Measurements from ENCODE around the gene ST6GALNAC1.

Gene ST6GALNAC1, protein sequence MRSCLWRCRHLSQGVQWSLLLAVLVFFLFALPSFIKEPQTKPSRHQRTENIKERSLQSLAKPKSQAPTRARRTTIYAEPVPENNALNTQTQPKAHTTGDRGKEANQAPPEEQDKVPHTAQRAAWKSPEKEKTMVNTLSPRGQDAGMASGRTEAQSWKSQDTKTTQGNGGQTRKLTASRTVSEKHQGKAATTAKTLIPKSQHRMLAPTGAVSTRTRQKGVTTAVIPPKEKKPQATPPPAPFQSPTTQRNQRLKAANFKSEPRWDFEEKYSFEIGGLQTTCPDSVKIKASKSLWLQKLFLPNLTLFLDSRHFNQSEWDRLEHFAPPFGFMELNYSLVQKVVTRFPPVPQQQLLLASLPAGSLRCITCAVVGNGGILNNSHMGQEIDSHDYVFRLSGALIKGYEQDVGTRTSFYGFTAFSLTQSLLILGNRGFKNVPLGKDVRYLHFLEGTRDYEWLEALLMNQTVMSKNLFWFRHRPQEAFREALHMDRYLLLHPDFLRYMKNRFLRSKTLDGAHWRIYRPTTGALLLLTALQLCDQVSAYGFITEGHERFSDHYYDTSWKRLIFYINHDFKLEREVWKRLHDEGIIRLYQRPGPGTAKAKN

DNA sequence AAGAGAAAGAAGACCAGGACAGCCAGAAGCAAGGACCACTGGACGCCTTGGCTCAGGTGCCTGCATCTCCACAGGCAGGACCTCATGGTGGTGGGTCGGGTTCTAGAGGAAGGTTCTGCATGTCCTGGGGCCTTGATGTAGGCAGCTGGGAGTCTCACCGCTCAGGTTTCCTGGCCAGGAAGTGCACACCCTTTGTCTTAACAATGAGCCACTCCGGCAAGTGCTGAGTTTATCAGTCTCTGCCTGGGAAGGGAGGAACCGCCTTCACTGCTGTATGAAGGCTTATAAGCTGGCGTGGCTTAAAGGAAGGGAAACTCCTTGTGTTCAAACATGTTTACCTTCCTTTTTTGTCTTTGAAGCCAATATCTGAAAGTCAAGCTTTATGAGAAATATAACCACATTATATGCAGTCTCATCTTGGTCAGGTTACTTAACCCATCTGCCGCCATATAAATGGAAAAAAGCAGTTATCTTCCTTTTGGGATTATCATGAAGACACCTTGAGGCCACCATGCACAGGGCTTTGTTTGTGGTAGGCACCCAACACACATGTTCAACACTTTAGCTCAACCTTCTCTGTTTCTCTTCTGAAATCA, at the start of gene ST6GALNAC1:
Gene ST6GALNAC1, minus strand, starts transcription at position 205 of the 596 bp plus-strand sequence. Its CDS starts 119 bp downstream, at position 86.
- no peak for DNase-seq (ENCODE audit: low read depth)

DNA sequence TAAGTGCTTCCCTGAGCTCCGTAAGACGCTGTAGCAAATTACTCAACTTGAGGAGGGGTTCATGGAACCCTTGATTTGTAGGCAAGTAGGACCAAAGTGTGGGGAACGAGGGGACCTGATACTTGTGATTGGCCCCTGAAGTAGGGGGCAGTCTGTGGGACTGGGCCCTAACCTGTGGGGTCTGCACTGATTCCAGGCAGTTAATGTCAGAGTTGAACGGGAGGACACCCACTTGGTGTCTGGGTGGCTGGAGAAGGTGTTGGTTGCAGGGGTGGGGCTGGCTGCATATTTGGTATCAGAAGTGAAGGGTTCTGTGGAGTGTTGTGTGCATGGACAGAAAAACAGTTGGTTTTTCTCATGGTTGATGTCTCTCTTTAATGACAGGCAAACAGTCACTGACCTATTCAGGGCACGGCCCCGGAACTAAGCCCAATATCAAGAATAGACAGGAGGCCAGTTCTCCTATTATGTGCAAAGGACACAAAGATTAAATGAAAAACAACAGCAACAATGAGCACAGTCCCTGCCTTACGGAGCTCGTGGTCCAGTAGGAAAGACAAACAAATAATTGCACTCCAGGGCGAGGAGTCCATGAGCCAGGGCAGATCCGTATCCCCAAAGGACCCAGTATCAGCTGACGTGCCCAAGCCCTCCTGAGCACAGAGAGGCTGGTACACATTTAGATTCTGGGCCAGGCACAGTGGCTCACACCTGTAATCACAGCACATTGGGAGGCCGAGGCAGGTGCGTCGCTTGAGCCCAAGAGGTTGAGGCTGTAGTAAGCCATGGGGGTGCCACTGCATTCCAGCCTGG, 48.0 kb upstream of the ST6GALNAC1 start:
- no peak for DNase-seq (ENCODE audit: low read depth)

- DNase-seq (ENCODE audit: low read depth): no peak
Observed at GRCh38 chr17:76690596-76691280, 47.2 kb upstream of the ST6GALNAC1 start.

DNA sequence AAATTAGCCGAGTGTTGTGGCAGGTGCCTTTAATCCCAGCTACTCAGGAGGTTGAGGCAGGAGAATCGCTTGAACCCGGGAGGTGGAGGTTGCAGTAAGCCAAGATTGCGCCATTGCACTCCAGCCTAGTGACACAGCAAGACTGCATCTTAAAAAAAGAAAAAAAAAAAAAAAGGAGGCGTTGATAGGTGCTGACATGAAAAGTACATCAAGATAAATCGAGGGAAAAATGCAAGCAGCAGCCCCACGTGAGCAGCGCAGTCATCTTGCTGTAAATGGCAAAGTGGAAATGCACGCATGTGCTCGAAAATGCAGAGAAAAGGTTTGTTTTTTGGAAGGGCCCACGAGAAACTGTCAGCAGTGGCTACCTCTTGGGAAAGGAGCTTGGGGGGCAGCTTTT, 46.3 kb upstream of the ST6GALNAC1 start:
- DNase-seq (ENCODE audit: low read depth): no peak

DNA sequence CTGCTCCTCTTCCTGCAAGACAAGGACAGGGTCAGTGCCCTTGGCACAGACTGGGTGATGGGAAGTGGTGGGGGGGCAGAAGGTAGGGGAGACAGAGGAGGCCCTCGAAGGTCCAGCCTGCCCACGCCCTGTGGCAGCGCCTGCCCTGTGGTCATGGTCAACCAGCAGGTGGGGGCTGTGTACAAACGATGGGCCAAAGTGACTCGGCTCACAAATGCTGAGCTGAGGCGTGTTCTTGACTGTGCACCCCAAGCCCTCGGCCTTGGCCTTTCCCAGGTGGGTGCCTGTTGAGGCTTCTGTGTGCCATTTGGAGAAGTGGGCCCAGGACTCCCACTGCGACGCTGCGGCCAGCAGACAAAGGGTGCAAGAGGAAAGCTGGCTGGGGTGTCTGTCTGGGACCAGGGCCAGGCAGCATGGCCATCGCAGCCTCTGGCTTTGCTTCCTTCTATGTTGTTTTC, 44.6 kb upstream of the ST6GALNAC1 start:
- no peak for DNase-seq (ENCODE audit: low read depth)

DNA sequence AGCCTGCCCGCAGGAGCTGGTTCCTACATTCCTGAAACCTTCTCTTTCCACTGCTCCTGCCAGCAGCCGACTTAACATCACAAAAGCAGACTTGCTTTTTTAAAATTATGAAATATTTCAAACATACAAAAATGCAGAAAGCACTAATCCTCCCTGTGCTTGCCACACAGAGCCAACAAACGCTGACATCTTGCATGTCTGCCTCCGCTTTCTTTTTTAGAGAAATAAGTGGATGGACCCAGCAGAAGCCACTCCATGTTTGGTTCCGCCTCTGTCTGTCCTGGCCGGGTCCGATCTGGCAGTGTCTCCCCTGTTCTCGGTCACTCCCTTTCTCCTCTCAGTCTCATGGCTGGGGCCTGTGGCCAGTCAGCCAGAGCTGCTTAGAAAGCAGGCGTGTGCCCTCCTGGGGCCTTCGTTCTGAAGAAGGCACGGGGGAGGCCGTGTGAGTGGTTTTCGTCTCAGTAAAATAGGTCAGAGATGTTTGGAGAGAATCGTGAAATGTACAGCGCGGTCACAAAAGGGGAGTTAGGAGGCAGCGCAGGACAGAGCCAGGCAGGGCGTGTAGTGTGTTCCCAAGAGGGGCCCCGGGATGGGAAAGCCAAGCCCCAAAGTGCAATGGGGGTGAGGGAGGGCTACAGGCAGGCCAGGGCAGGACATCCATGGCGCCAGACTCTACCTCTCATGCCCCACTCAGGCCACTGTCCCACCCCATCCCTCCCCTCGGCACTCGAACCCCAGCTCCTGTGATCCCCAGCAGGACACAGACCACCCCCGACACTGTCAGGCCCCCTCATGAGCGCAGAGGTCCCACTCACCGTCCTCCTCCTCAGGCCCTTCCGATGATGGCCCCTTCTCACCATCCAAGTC, 44.0 kb upstream of the ST6GALNAC1 start:
- DNase-seq (ENCODE audit: low read depth): peak; percentile 79

DNA sequence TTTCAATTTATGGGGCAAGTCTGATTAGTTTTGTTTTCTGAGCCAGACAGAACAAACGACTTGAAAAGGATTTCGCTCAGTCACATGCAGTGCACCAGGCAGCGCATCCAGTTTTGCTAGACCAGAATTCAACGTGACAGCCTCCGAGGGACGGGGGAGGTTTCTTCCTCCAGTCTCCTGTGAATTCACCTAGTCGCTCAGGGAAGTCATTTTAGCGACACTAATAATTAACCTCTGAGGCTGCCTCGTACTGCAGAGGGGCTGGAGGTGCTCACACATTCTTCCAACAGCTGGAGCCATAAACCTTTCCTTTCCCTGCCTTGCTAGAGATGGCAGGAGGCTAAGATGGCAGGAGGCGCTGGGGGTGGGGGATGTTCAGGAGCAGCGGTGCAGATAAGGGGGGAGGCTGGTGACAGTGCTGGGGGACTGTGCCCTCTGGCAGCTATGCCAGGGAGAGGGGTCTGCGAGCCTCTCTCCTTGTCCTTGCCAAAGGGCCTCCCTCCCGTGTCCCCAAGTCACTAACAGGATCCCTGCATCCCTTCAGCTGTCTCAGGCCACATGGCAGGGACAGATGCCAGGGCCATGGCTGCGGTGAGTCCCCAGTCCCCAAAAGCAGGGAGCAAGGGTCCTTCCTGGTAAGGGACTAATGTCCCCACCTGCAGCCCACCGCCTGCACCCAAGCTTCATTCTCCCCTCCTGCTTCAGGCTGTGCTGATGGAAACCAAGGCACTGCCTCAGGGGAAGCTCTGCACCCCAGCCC, 43.2 kb upstream of the ST6GALNAC1 start:
- DNase-seq (ENCODE audit: low read depth): no peak

GRCh38 chr17:76685846-76686245, 42.3 kb upstream of the ST6GALNAC1 start:
- DNase-seq (ENCODE audit: low read depth): no peak

DNA sequence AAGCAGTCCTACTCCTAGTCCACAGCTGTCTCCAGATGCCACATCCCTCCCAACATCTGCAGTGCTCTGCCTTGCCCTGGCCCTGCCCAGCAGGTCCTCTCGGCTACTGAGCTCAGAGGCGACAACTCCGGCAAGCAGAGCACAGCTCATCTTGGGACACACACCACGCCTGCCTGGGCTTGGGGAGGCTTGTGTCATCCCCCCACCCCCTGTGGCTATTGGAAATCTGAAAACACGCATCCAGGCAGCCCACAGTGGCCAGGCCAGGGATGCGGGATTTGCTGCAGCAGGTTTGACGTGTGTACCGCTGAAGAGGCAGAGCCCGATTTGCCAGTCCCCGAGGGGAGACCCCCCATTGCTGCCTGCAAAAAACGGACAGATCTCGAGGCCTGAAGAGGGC, 41.8 kb upstream of the ST6GALNAC1 start:
- DNase-seq (ENCODE audit: low read depth): no peak

GRCh38 chr17:76684756-76685155, 41.2 kb upstream of the ST6GALNAC1 start:
- no peak for DNase-seq (ENCODE audit: low read depth)

GRCh38 chr17:76683921-76684745, 40.6 kb upstream of the ST6GALNAC1 start:
- no peak for DNase-seq (ENCODE audit: low read depth)

DNA sequence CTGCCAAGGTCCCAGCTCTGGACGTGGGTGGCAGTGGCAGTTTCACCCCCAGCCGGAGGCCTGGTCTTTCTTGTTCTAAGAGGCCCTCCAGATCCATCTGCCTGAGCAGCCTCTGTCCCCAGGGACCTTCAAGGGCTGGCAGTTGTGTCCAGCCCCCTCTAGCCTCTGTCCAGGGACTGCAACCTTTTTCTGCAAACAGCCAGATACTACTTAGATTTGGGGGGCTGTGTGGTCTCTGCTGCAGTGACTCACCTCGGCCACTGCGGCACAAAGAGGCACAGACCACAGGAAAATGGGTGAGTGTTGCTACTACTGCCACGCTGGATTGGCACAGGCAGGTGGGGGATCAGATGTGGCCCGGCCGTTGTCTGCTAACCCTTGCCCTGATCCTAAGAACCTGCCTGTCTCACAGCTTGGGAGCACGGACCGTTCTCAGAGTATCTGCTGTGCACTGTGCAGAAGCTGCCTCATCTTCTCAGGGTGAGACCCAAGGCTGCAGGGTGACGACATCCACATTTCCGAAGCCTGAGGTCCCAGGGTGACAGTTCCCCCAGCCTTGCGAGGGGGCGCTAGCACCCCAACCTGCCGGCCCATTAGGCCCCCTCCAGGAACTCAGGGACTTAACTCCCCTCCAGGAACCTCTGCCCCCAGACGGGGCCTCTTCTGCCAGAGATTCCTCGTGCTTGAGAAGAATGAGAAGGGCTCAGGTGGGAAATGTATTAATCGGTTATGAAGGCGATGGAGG, 39.6 kb upstream of the ST6GALNAC1 start:
- DNase-seq (ENCODE audit: low read depth): no peak

DNA sequence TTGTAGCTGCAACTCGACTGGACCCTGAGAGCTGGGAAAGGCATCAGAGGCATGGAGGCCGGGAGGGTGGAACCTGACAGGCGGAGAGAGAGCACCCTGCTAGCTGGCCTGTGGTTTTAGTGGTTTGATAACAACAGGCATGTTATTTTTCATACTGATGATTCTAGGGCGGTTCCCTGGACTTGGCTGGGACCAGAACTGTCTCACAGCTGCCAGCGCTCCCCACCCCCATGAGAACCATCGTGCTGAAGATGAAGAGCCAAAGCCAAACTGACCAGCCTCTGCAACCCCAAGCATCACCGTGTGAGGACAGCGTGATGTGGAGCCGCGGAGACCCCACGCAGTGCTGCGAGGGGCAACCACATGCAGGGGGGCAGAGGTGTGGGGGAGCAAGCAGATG, 38.7 kb upstream of the ST6GALNAC1 start:
- no peak for DNase-seq (ENCODE audit: low read depth)

- DNase-seq (ENCODE audit: low read depth): peak; percentile 58
Observed at GRCh38 chr17:76681222-76682137, 37.9 kb upstream of the ST6GALNAC1 start.

DNA sequence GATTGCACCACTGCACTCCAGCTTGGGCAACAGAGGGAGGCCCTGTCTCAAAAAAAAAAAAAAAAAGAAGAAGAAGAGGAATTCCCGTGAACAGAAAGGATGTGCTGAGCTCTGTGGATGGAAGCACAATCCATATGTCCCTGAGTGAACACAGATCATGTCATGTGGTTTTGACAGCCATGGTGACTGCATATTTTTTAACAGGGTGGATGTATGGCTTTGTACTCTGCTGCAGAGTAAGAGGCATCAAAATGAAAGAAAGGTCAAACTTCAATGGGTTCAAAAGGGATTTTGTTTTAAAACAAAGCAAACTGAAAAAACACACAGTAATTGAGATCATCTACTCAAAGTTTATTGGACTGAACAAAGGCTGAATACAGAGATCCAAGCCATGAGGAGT, 35.7 kb upstream of the ST6GALNAC1 start:
- no peak for DNase-seq (ENCODE audit: low read depth)

DNA sequence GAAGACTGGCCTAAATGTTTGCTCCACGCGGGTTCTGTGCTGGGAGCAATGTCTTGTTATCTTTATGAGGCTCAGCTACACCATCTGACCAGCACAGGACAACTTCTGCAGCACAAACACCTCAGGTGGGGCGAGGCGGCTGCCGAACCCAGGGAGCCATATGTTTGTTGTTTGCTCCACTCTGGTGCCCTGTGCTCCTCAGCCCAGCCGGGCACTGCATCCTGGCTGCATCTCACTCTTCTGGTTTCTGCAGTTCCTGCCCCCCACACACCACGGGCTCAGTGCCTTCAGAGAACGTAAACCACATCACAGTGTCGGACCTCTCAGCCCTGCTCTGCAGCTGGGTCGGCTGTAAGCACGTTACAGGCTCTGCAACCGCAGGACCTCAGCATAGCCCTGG, 34.8 kb upstream of the ST6GALNAC1 start:
- no peak for DNase-seq (ENCODE audit: low read depth)

DNA sequence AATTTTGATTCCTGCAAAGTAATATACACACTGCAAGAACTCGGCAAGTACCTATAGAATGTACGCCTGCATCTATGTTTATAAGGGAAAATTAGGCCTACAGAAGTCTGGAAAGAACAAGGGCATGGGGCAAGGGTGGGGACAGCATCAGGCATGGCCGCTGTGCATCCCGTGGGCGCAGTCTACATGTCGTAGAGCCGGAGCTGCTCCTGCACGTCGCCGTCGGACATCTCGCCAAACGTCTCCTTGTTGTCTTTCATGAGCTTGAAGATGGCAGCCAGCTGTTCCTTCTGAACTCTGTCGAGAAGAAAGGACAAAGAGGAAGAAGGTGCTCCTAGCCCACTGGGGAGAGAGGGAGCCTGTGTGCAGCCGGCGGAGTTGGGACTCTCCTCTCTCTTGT, 33.8 kb upstream of the ST6GALNAC1 start:
- no peak for DNase-seq (ENCODE audit: low read depth)
